ENCODE measurements around the gene ERLIN1. TPM values are rescaled to one million over a fixed set of nuclear protein-coding genes. Genes with fewer than 3 reads are reported as not detected.

ERLIN1 gene
- total and polyA plus RNA-seq, 2 experiments from 2014 or later: 26.3 to 35.7 TPM

DNA sequence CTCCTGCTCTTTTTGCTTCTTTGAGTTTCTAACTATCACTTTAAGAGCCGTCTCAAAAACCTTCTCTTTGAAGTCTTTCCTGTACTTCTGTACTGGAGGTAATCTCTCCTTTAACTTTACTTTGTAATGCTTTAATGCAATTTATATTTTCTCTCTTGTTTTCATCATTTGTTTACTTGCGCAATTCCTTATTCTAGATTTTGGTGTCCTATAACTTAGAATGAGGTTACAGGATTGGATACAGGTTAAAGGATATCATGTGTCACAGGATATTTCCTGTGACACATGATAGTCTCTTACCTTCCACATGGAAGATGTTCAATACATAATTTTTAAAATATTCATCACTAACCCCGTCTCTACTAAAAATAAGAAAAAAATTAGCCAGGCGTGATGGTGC is 61.7 kb downstream of the ERLIN1 start:
- TF ChIP-seq CTCF (IDR thresholded peaks at IDR 0.05; ENCODE audit: poor library complexity) (no peak), EZH2phosphoT487 (IDR thresholded peaks at IDR 0.05; ENCODE audit: low read depth, severe bottlenecking, unreplicated experiment) (no peak), EZH2 (IDR thresholded peaks at IDR 0.05; ENCODE audit: borderline replicate concordance) (no peak)
- H3K4me1 ChIP-seq (ENCODE audit: insufficient read depth): no peaks in the 10 kb centered on the region
- no peak for DNase-seq (ENCODE audit: low spot score)
- H4K20me1 ChIP-seq (ENCODE audit: insufficient read depth, poor library complexity, severe bottlenecking): no peaks in the 10 kb centered on the region
- H3K9me2 ChIP-seq (replicated peaks; ENCODE audit: insufficient read depth): no peaks in the 10 kb centered on the region
- 81% methylated on average over 4 of the region's 4 CpGs for WGBS (ENCODE audit: low lambda C conversion rate, missing lambda C conversion rate)
- no peaks in the 10 kb centered on the region for H3K36me3 ChIP-seq (replicated peaks; ENCODE audit: insufficient read depth, low read depth)
- H3K4me2 ChIP-seq: no peak overlapping the region
- H3K27ac ChIP-seq: no peak overlapping the region
- no peaks in the 10 kb centered on the region for H3K79me2 ChIP-seq
- H3K9me3 ChIP-seq (ENCODE audit: low read depth): no peaks in the 10 kb centered on the region
- no peaks in the 10 kb centered on the region for H3K27me3 ChIP-seq
- H2AFZ ChIP-seq: no peak overlapping the region
- H3K4me3 ChIP-seq: no peak overlapping the region

- Histone ChIP-seq H3K36me3 (replicated peaks; ENCODE audit: insufficient read depth, low read depth) (no peaks in the 10 kb centered on the region), H3K9me3 (ENCODE audit: low read depth) (no peaks in the 10 kb centered on the region), H3K4me2 (no peak overlapping the region), H3K4me1 (ENCODE audit: insufficient read depth) (no peaks in the 10 kb centered on the region), H3K79me2 (no peaks in the 10 kb centered on the region), H3K4me3 (no peak overlapping the region), H3K9me2 (replicated peaks; ENCODE audit: insufficient read depth) (no peaks in the 10 kb centered on the region), H4K20me1 (ENCODE audit: insufficient read depth, poor library complexity, severe bottlenecking) (no peaks in the 10 kb centered on the region), H3K27ac (no peak overlapping the region), H3K27me3 (no peaks in the 10 kb centered on the region), H2AFZ (no peak overlapping the region)
- no peak for DNase-seq (ENCODE audit: low spot score)
- no peak for TF ChIP-seq EZH2 (IDR thresholded peaks at IDR 0.05; ENCODE audit: borderline replicate concordance)
- no peak for TF ChIP-seq CTCF (IDR thresholded peaks at IDR 0.05; ENCODE audit: poor library complexity)
- TF ChIP-seq EZH2phosphoT487 (IDR thresholded peaks at IDR 0.05; ENCODE audit: low read depth, severe bottlenecking, unreplicated experiment): no peak
Measured at GRCh38 chr10:100122780-100123179, 63.0 kb downstream of the ERLIN1 start.

DNA sequence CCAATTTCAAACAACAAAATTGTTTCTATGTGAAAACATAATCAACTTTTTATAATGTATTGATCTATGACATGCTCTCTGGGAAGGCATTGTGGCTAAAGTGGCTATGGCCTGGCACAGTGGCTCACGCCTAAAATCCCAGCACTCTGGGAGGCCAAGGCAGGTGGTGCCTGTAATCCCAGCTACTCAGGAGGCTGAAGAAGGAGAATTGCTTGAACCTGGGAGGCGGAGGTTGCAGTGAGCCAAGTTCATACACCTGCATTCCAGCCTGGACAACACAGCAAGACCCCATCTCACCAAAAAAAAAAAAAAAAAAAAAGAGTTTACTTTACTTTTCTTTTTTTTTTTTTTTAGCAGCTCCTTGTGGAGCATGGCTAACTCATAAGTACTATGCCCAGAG is 65.3 kb downstream of the ERLIN1 start:
- 90% methylated on average over 2 of the region's 2 CpGs for WGBS (ENCODE audit: low lambda C conversion rate, missing lambda C conversion rate)
- Histone ChIP-seq H3K27me3 (no peaks in the 10 kb centered on the region), H3K4me3 (no peak overlapping the region), H3K79me2 (no peaks in the 10 kb centered on the region), H3K4me2 (no peak overlapping the region), H3K9me2 (replicated peaks; ENCODE audit: insufficient read depth) (no peaks in the 10 kb centered on the region), H3K36me3 (replicated peaks; ENCODE audit: insufficient read depth, low read depth) (no peaks in the 10 kb centered on the region), H3K4me1 (ENCODE audit: insufficient read depth) (no peaks in the 10 kb centered on the region), H4K20me1 (ENCODE audit: insufficient read depth, poor library complexity, severe bottlenecking) (no peaks in the 10 kb centered on the region), H2AFZ (no peak overlapping the region), H3K27ac (no peak overlapping the region), H3K9me3 (ENCODE audit: low read depth) (no peaks in the 10 kb centered on the region)
- TF ChIP-seq EZH2 (IDR thresholded peaks at IDR 0.05; ENCODE audit: borderline replicate concordance) (no peak), EZH2phosphoT487 (IDR thresholded peaks at IDR 0.05; ENCODE audit: low read depth, severe bottlenecking, unreplicated experiment) (no peak), CTCF (IDR thresholded peaks at IDR 0.05; ENCODE audit: poor library complexity) (no peak)
- no peak for DNase-seq (ENCODE audit: low spot score)

DNA sequence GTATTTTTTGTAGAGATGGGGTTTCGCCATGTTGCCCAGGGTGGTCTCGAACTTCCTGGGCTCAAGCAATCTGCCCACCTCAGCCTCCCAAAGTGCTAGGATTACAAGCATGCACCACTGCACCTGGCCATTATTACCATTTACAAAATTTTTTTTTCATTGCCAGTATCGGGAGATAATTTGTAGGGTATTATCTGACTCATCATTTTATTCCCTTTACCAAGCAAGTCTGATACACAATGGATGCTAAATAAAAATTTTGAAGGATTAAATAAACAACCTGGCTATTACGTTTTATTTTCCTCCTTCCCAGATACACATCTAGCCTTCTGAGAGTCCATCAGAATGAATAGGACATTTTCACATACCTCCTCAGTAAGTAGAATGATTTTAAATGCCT is 66.1 kb downstream of the ERLIN1 start:
- Histone ChIP-seq H3K9me2 (replicated peaks; ENCODE audit: insufficient read depth) (no peaks in the 10 kb centered on the region), H3K27ac (no peak overlapping the region), H4K20me1 (ENCODE audit: insufficient read depth, poor library complexity, severe bottlenecking) (no peaks in the 10 kb centered on the region), H2AFZ (no peak overlapping the region), H3K4me2 (no peak overlapping the region), H3K4me3 (no peak overlapping the region), H3K79me2 (no peaks in the 10 kb centered on the region), H3K9me3 (ENCODE audit: low read depth) (no peaks in the 10 kb centered on the region), H3K4me1 (ENCODE audit: insufficient read depth) (no peaks in the 10 kb centered on the region), H3K27me3 (no peaks in the 10 kb centered on the region), H3K36me3 (replicated peaks; ENCODE audit: insufficient read depth, low read depth) (no peaks in the 10 kb centered on the region)
- DNase-seq (ENCODE audit: low spot score): no peak
- TF ChIP-seq EZH2phosphoT487 (IDR thresholded peaks at IDR 0.05; ENCODE audit: low read depth, severe bottlenecking, unreplicated experiment): no peak
- TF ChIP-seq EZH2 (IDR thresholded peaks at IDR 0.05; ENCODE audit: borderline replicate concordance): no peak
- no peak for TF ChIP-seq CTCF (IDR thresholded peaks at IDR 0.05; ENCODE audit: poor library complexity)
- 96% methylated on average over 4 of the region's 4 CpGs for WGBS (ENCODE audit: low lambda C conversion rate, missing lambda C conversion rate)

All from hepatocyte (in vitro differentiated cells).